Measurements from ENCODE around the gene C1orf56. TPM values are rescaled to one million over a fixed set of nuclear protein-coding genes. Genes with fewer than 3 reads are reported as not detected.

Gene C1orf56
- total RNA-seq (1 to 10 TPM; 3.9 to 6.1 TPM), polyA plus RNA-seq (ENCODE audit: insufficient read length in 6 of 6) (10 to 100 TPM in 3 of 6 donors, 1 to 10 TPM in 3; 8.6 to 11.2 (median 9.9) TPM)
- long read RNA-seq, donor 1, transcript C1orf56-201 (2 exons, 2,096 nt) = major isoform, 6 of 156 reads
- long read RNA-seq, donor 1, partial matches to known transcripts = 149 of 156 reads
- long read RNA-seq, donor 1, other reads (novel, unspliced or antisense) = 0 of 156 reads
- long read RNA-seq, donor 2, transcript C1orf56-201 (2 exons, 2,096 nt) = major isoform, 5 of 10 reads
- long read RNA-seq, donor 2, partial matches to known transcripts = 5 of 10 reads
- long read RNA-seq, donor 2, other reads (novel, unspliced or antisense) = 0 of 10 reads
- long read RNA-seq, donor 3 = 0 reads
- long read RNA-seq, donor 4, transcript C1orf56-201 (2 exons, 2,096 nt) = major isoform, 11 of 13 reads
- long read RNA-seq, donor 4, partial matches to known transcripts = 1 of 13 reads
- long read RNA-seq, donor 4, other reads (novel, unspliced or antisense) = 1 of 13 reads
- long read RNA-seq, donor 5, transcript C1orf56-201 (2 exons, 2,096 nt) = major isoform, 8 of 8 reads
- long read RNA-seq, donor 5, partial matches to known transcripts = 0 of 8 reads
- long read RNA-seq, donor 5, other reads (novel, unspliced or antisense) = 0 of 8 reads
- long read RNA-seq, donor 6, partial matches to known transcripts = 57 of 61 reads
- long read RNA-seq, donor 6, other reads (novel, unspliced or antisense) = 0 of 61 reads
- long read RNA-seq, donor 7, partial matches to known transcripts = 0 of 1 reads
- long read RNA-seq, donor 7, other reads (novel, unspliced or antisense) = 0 of 1 reads
- long read RNA-seq, donor 8, partial matches to known transcripts = 141 of 143 reads
- long read RNA-seq, donor 8, other reads (novel, unspliced or antisense) = 0 of 143 reads
- long read RNA-seq, donor 9 = 0 reads
- long read RNA-seq, donor 10, transcript C1orf56-201 (2 exons, 2,096 nt) = major isoform, 6 of 7 reads
- long read RNA-seq, donor 10, partial matches to known transcripts = 0 of 7 reads
- long read RNA-seq, donor 10, other reads (novel, unspliced or antisense) = 0 of 7 reads
- long read RNA-seq, donor 11, transcript C1orf56-201 (2 exons, 2,096 nt) = major isoform, 7 of 8 reads
- long read RNA-seq, donor 11, partial matches to known transcripts = 0 of 8 reads
- long read RNA-seq, donor 11, other reads (novel, unspliced or antisense) = 0 of 8 reads
- long read RNA-seq, donor 12, partial matches to known transcripts = 48 of 64 reads
- long read RNA-seq, donor 12, other reads (novel, unspliced or antisense) = 13 of 64 reads

- Histone ChIP-seq H3K4me3 (peak within 1 kb of the TSS; percentile 66 to 79), H3K27me3 (no peaks in the 10 kb centered on the region), H3K36me3 (peaks cover 0 to 28% of the 10 kb centered on the region in 2 donors), H3K9me3 (no peaks in the 10 kb centered on the region), H3K4me1 (peaks cover 6 to 28% of the 10 kb centered on the region in 2 donors), H3K27ac (peak within 1 kb of the TSS; percentile 78 to 83)
- peak; percentile 89 for ATAC-seq
- TF ChIP-seq, protein P1, sequence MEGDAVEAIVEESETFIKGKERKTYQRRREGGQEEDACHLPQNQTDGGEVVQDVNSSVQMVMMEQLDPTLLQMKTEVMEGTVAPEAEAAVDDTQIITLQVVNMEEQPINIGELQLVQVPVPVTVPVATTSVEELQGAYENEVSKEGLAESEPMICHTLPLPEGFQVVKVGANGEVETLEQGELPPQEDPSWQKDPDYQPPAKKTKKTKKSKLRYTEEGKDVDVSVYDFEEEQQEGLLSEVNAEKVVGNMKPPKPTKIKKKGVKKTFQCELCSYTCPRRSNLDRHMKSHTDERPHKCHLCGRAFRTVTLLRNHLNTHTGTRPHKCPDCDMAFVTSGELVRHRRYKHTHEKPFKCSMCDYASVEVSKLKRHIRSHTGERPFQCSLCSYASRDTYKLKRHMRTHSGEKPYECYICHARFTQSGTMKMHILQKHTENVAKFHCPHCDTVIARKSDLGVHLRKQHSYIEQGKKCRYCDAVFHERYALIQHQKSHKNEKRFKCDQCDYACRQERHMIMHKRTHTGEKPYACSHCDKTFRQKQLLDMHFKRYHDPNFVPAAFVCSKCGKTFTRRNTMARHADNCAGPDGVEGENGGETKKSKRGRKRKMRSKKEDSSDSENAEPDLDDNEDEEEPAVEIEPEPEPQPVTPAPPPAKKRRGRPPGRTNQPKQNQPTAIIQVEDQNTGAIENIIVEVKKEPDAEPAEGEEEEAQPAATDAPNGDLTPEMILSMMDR (IDR thresholded peaks at IDR 0.05) = no peak
- intact Hi-C loops (cut with DNase I) = no loop called here
- peak; percentile 70 to 92 (median 80) for DNase-seq
These were observed at the start of gene C1orf56 for GRCh38 chr1:151047591-151047924. C1orf56 (plus strand) TSS chr1:151047751; CDS start chr1:151047848, 97 bp downstream.

GRCh38 chr1:150997949-150998348, 49.6 kb upstream of the C1orf56 start:
- H3K27me3 ChIP-seq = no peaks in the 10 kb centered on the region
- H3K36me3 ChIP-seq = peaks cover 0 to 40% of the 10 kb centered on the region in 2 donors
- no peak for ATAC-seq
- TF ChIP-seq, protein P1 (IDR thresholded peaks at IDR 0.05) = no peak
- no peak overlapping the region for H3K4me3 ChIP-seq
- no peak for DNase-seq
- H3K4me1 ChIP-seq = peaks cover under 1 to 50% of the 10 kb centered on the region in 2 donors
- intact Hi-C loops (cut with DNase I) = no loop called here
- H3K9me3 ChIP-seq = no peaks in the 10 kb centered on the region
- no peak overlapping the region for H3K27ac ChIP-seq

DNA sequence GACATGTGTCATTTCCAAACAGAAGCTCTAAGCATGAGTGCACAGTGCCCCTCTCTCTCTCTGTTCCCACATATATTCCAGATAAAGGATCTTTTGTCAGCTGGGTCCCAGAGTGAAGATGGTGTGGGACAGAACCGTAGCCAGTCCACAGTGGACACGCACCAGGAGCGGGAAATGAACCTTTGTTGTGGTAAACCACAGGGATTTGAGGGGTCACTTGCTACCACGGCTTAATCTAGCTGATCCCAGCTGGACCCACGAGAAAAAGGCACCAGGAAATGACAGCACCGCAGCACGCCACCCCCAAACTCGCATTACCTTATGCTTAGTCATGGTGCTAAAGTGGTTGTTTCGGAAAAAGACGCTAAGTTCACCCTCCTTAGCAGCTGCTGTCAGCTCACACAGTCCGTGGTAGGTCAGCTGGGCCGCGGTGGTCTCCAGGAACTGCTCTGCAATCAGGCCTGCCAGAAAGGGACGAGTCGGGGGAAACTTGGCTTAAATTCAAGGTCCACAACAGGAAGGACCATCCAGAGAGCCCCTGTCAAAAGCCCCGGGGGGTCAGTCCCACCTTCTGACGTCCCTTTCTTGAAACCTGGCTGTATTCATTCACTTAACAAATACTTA, 48.4 kb upstream of the C1orf56 start:
- H3K27me3 ChIP-seq = no peaks in the 10 kb centered on the region
- peak overlapping the region in 1 of 2 donors; percentile 57 for H3K27ac ChIP-seq
- peaks cover 13 to 63% of the 10 kb centered on the region in 2 donors for H3K4me1 ChIP-seq
- no peaks in the 10 kb centered on the region for H3K9me3 ChIP-seq
- intact Hi-C loops (cut with DNase I) = no loop called here
- peaks cover 0 to 40% of the 10 kb centered on the region in 2 donors for H3K36me3 ChIP-seq
- DNase-seq (no peak), ATAC-seq (no peak)
- no peak overlapping the region for H3K4me3 ChIP-seq
- TF ChIP-seq, protein P1 (IDR thresholded peaks at IDR 0.05) = no peak

DNA sequence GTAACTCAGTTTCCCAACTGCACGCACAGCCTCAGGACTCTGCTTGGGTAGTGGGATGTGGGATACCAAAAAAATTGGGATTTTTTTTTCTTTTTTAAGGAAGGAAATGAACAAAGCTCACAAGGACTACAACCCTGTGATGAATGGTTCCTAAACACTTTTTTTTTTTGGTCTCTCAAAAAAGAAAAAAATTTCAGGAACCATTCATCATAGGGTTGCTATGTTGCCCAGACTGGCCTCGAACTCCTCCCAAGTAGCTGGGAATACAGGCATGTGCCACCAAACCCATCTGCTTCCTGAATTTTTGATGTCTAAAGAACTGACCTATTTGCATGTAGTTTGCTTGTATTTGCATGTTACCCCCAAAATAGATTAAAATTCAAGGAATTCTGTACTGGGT, 47.6 kb upstream of the C1orf56 start:
- no peak for ATAC-seq
- H3K27ac ChIP-seq = no peak overlapping the region
- intact Hi-C loops (cut with DNase I) = no loop called here
- H3K4me1 ChIP-seq = peaks cover 20 to 70% of the 10 kb centered on the region in 2 donors
- no peak overlapping the region for H3K4me3 ChIP-seq
- TF ChIP-seq, protein P1 (IDR thresholded peaks at IDR 0.05) = no peak
- no peaks in the 10 kb centered on the region for H3K27me3 ChIP-seq
- peaks cover 0 to 40% of the 10 kb centered on the region in 2 donors for H3K36me3 ChIP-seq
- DNase-seq = no peak
- H3K9me3 ChIP-seq = no peaks in the 10 kb centered on the region

Data from left lung (tissue), 14 donors.